Activated naive CD4-positive, alpha-beta T cell treated with anti-CD3 and anti-CD28 coated beads, Interleukin-2, amount 50 U/mL, for 16 hours (primary cell): ENCODE data around the gene COL7A1.

ENCODE experiments used
- DNase-seq: peaks from one replicate; pipeline ENCODE4 v3.0.0-alpha.2; 2020

Gene COL7A1

GRCh38 chr3:48587686-48588085 is 7.4 kb downstream of the COL7A1 start:
- no peak for DNase-seq

GRCh38 chr3:48585411-48585810 is 9.7 kb downstream of the COL7A1 start:
- no peak for DNase-seq

DNA sequence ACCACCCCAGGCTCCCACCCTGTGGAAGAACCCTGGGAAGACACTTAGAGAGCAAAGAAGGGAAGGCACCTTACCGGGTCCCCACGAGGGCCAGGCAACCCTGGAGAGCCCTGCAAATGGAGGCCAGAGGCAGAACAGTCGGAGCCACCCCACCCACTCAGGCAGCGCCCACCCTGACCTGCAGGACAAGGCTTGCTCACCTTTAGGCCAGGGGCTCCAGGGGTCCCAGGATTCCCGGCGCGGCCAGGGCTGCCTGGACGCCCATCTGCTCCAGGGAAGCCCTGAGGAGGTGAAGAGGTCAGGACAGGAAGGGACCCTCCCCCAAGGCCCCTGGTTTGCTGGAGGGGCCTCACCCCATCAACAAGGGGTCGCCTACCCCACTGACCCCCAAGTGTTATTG is 10.3 kb downstream of the COL7A1 start:
- no peak for DNase-seq

- DNase-seq: no peak
Observed at GRCh38 chr3:48581621-48582481, 13.3 kb downstream of the COL7A1 start.

DNA sequence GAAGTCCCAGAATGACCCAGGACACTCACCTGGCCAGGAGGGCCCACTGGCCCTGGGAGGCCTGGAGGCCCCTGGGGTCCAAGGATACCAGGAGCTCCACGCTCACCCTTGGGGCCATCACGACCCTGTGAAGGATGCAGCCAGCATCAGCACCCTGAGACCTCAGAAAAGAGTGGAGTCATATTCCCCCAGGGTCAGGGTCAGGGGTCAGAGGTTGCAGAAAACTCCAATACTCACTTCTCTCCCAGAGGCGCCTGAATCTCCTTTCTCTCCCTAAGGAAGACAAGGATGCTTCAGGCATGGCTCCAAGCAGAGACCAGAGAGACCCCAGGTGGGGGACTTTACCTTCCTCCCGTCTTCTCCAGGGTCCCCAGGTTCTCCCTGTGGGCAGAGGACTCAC is 18.5 kb downstream of the COL7A1 start:
- DNase-seq: no peak

DNA sequence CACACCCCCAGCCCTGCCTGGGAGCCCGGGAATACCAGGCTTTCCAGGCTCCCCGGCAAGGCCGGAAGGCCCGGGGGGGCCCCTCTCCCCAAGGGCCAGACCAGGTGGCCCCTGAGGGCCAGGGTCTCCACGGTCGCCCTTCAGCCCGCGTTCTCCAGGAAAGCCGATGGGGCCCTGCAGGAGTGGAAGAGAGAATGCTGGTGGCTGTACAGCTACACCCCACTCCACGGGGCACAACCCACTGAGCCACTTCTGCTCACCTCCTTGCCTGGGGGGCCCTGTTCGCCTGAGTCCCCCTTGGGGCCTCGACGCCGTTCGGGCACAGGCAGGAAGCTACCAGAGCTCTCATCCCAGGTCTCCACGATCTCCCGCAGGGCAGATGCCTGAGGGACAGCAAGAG is 19.8 kb downstream of the COL7A1 start:
- no peak for DNase-seq

DNA sequence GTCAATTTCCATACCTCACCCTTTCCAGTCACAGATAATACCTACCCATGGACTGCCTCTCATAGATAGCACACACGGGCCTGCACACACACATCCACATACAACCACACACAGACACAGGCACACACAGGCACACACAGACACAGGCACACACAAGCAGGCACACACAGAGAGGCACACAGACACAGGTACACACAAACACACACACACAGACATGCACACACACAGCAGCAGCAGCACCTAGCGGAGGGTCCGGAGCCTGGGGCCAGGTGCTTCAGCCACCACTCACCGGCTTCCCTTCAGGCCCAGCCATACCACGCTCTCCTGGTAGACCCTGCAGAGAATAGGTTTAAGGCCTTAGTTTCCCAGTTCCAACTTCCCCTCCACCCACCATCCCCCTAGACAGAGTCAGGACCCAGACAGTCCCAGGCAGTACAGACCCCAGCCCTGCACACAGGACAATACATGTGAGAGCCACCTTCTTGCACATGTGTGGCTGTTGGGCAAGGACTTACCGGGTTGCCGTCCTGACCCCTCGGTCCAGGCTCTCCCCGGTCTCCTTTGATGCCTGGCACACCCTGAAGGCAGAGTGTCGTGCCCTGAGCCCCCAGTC is 21.1 kb downstream of the COL7A1 start:
- DNase-seq: no peak

GRCh38 chr3:48572517-48572916 is 22.6 kb downstream of the COL7A1 start:
- DNase-seq: no peak

DNA sequence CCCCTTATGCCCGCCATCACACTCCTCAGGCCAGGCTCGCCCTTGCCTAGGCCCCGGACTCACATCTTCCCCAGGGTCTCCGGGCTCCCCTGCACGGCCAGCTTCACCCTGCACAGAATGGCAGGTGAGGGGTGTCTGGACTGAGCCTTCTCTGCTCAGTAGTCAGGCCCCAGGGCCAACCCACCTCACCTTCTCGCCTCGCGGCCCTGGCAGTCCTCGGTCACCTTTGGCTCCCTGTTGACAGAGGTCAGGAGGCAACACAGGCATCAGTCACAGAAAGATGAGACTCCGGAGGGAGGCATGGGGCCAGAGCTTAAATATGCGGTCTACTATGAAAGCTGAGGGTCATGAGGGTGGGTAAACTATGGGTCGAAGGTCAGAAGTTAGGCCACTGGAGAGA is 23.2 kb downstream of the COL7A1 start:
- no peak for DNase-seq

DNA sequence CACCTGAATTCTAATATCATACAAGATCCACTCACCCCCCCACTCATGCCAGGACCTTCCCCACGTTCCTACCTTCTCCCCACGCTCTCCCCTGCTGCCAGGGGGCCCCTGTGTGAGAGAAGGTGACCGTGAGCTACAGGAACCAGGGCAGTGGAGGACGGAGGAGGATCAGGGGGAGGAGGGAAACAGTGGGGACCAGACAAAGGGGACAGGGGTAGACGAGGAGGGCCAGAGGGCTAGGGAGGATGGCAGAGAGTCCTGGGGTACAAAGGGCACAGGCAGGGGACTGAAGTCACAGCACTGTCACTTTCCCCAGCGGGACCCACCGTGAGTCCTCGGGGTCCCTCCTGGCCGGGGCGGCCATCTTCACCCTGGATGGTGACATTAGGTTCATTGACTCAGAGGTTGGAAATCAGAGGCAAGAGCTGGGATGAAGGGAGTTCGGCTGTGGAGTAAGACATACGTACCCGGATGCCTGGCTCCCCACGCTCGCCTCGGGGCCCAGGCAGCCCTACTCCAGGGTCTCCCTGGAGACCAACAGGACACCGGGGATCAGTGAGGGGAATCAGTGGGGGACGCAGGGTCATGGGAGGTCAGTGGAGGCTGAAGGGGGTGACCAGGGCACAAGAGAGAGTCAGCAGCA is 25.2 kb downstream of the COL7A1 start:
- DNase-seq: no peak

DNA sequence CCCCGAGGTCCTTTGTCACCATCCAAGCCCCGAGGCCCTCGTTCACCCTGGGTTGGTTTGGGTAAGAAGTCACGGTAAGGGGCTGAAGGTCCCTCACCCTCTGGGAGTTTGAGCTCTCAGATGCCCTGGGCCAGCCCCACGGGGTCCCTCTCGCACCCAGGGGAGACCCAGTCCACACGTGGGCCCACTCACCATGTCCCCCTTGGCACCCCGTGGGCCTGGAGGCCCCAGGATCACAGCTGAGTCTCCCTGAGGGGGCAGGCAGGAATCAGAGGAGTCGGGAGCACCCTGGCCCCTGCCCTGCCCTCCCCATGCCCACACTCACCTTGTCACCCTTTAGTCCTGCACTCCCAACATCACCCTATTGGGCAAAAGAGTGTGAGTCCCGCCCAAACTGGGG is 25.7 kb downstream of the COL7A1 start:
- DNase-seq: no peak

DNA sequence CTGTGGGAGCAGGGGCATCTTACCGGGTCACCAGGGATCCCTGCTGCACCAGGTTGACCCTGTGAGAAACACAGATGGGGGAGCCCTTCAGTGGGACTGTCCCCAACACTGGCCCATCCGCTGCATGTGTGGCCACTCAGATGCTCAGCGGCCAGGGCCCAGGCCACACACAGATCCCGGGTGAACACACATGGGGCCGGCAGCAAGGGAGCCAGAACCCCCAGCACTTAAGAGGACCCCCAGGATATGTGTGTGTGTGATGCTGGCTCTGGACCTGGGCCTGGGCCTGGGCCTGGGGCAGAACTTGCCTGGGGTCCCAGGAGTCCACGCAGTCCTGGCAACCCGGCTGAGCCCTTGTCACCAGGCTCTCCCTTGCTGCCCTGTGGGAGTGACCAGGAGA is 26.7 kb downstream of the COL7A1 start:
- DNase-seq: no peak

DNA sequence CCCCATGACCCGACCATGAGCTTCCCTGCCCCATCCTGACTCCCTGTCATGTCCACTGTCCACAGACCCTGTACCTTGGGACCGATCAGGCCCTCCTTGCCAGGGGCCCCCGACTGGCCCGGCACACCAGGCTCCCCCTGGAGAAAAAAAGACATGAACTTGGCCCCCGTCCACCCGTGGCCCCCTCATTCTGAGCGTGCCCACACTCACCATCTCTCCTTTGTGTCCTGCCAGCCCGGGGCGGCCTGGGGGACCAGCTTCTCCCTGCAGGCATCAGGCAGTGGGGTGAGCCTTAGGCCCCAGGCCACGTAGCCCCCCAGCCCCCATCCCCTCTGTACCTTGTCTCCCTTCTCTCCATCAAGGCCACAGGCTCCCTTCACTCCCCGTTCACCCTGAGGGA is 27.6 kb downstream of the COL7A1 start:
- no peak for DNase-seq

- DNase-seq: no peak
Observed at GRCh38 chr3:48567090-48567489, 28.0 kb downstream of the COL7A1 start.

DNA sequence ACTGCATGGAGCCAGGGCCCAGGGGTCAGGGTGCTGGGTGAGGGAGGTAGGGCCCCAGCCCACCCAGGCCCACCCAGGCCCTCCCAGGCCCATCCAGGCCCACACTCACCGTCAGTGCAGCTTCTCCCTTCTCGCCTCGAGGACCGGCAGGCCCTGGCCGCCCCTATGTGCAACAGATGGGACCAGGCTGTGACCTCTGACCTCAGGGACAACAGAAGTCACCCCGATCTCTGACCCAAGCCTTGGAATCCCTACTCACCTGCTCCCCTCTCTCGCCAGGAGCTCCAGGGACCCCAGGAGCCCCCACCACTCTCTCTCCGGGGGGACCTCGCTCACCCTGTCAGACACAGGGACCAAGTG is 28.7 kb downstream of the COL7A1 start:
- no peak for DNase-seq

DNA sequence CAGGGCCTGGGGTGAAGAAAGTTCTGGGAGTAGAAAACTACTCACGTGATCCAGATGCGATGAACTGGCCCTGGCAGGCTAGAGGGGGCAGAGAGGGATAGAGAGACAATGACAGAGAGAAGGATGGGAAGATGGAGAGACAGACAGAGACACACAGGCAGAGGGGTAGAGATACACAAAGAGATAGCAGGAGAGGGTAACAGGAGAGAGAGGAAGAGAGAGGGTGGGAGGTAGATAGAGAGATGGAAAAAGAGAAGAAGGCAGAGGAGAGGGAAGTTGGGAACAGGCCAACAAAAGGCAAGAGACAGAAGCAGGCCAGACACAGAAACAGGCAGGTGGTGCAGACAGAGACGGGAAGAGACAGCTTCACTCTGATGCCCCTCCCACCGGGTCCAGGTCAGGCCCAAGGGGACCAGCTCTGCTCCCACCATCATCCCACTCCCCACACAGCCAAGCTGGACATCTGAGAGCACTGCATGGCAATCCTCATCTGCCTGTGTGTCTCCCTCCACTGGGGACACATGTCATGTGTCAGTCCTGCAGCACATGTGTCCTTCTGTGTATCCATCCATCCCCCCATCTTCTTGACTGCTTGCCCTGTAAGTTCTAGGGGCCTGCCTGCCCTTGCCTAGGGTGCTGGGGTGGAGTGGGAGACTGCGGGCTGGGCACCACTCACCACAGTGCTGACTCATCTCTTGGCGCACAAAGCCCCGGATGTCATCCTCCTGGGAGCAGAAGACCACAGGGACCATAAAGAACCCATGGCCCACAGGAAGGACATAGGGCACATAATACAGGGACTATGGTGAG is 29.3 kb downstream of the COL7A1 start:
- DNase-seq: no peak

DNA sequence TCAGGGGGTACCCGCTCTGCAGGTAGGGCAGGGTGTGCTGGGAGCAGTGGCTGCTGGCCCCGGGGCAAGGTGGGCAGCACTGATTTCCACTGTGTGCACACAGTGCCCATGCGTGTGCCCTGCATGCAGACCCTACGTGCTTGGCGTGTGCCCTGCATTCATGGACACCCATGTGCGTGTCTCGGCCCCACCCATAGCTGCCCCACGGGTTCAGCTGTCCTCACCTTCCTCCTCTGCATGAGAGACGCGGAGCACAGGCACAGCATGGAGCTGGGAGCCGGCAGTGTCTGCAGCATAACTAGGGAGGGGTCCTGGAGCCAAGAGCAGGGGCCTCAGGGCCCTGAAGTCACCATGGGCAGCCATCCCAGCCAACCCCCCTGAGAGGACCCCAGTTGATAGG is 29.9 kb downstream of the COL7A1 start:
- no peak for DNase-seq

DNA sequence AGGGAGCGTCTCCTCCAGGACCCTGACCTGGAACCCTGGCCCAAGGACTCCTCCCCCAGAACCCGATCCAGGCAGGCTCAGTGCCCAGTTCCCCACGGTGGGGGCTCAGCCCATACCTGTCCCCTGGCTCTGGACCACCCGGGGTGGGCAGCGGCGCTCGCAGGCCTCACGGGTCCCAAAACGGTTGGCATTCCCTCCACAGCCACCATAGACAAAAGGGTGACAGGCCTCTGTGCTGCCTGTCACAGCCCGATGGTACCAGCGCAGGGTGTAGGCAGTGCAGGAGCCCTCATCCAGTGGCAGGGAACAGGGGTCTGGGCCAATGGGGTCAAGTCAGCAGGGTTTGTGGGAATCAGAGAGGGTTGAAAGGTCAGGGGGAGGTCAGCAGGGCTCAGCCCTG is 30.5 kb downstream of the COL7A1 start:
- no peak for DNase-seq

GRCh38 chr3:48564022-48564421 is 31.1 kb downstream of the COL7A1 start:
- no peak for DNase-seq

GRCh38 chr3:48563382-48563918 is 31.7 kb downstream of the COL7A1 start, which contains the start of gene UCN2:
UCN2 (minus strand) TSS chr3:48563781; CDS start chr3:48563124, 657 bp downstream.
- no peak for DNase-seq

- no peak for DNase-seq
Observed at GRCh38 chr3:48562367-48563095, 32.6 kb downstream of the COL7A1 start.

- no peak for DNase-seq
Observed at GRCh38 chr3:48561045-48561736, 33.9 kb downstream of the COL7A1 start.
